Stomach (tissue), 4 donors: Measurements from ENCODE around the gene ELL2.

Experiments used
- CTCF ChIP-seq, 7 experiments: fragments of 450-650 bp in 4 of 7; fragments of 200-600 bp in 3 of 7; sonication (generic) in 3 of 7; IDR thresholded peaks; one replicate each; pipeline ENCODE4 v1.5.1; 2016 to 2019; ENCODE audit warnings: antibody characterized with exemption in 7 of 7, control low read depth in 2 of 7, mild to moderate bottlenecking in 1 of 7
- POLR2A ChIP-seq, 4 donors: fragments of 450-650 bp; IDR thresholded peaks; one replicate each; pipeline ENCODE4 v1.6.1; 2016; ENCODE audit warnings: antibody characterized with exemption in 4 of 4, control low read depth in 2 of 4, mild to moderate bottlenecking in 1 of 4, moderate library complexity in 1 of 4
- POLR2AphosphoS5 ChIP-seq, 3 donors: sonication (generic); formaldehyde crosslinking; IDR thresholded peaks; one replicate each; pipeline ENCODE4 v1.6.1; 2016; ENCODE audit warnings: antibody characterized with exemption in 3 of 3

- TF ChIP-seq POLR2A (IDR thresholded peaks at IDR 0.05) (no peak), CTCF (IDR thresholded peaks at IDR 0.05) (peak in 6 of 7 experiments; percentile 85 to 95 (median 91)), POLR2AphosphoS5 (IDR thresholded peaks at IDR 0.05) (peak; percentile 31 to 60 (median 37))
These were observed 114.9 kb downstream of the ELL2 start for GRCh38 chr5:95846554-95847260.
